ENCODE data around the gene APBB2.

The APBB2 gene

DNA sequence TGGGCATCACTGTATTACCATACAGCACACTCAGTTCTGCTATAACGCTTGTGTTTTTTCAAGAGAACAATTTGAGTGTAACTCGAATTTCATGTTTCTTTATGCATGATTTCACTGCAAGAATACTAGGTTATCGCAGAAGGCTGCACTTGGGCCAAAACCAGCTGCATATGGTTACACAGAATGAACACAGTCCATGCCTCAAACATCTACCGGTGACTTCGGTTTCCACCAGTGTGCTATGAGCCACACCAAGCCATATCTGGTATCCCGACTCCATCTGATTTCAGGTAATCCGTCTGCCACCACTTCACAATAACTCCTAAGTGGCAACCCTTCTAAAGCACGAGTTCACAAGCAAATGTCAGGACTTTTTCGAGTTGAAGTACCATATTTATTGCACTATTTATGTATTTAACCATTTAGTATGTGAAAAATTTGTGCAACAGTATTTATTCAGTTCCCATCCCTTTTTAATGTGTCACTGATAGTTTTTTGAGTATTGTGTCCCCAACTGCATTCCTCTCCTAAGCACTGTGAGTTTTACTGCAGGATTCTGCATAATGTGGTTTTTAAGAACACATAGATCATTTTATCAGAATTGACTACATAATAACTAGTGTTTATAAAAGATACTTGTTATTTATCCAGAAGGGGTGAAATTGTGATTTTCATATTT lies 111.8 kb downstream of the APBB2 start:
- TF ChIP-seq, protein P1, sequence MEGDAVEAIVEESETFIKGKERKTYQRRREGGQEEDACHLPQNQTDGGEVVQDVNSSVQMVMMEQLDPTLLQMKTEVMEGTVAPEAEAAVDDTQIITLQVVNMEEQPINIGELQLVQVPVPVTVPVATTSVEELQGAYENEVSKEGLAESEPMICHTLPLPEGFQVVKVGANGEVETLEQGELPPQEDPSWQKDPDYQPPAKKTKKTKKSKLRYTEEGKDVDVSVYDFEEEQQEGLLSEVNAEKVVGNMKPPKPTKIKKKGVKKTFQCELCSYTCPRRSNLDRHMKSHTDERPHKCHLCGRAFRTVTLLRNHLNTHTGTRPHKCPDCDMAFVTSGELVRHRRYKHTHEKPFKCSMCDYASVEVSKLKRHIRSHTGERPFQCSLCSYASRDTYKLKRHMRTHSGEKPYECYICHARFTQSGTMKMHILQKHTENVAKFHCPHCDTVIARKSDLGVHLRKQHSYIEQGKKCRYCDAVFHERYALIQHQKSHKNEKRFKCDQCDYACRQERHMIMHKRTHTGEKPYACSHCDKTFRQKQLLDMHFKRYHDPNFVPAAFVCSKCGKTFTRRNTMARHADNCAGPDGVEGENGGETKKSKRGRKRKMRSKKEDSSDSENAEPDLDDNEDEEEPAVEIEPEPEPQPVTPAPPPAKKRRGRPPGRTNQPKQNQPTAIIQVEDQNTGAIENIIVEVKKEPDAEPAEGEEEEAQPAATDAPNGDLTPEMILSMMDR (IDR thresholded peaks at IDR 0.05; ENCODE audit: low read depth, low read length), result no peak

DNA sequence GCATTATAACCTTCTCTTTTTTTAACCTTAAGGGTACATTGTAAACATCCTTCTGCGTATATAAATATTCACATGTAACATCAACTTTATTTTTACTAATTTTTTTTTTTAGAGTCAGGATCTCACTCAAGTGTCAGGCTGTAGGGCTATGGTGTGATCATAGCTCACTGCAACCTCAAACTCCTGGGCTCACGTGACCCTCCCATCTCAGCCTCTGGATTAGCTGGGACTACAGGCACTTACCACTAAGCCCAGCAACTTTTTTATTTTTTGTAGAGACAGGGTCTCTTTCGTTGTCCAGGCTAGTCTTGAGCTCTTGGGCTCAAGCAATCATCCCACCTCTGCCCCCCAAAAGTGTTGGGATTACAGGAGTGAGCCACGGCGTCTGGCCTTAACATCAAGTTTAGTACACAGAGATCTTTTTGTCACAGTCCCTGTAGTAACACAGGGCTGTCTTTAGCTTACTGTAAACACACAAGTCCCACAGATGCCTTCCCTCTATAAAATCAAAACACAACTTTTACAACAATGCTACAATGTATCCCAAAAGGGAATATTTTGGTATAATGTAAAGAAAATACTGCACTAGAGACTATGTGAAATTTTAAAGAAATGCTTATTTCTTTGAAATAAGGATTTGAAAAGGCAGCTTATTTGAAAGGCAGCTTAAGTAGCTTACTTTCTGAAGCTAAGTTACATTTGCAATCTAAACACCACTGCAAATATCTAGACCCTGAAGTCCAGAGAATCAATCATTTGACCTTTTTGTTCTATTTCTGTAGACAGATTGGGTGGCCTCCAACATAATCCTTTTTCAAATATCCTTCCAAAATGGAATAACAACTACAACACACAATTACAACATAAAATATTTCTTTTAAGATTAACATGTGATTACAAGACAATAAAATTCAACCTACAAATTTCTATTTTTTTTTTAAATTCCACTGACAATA lies 116.0 kb downstream of the APBB2 start:
- Histone ChIP-seq H3K4me3 (ENCODE audit: low read depth, low read length) (no peak overlapping the region), H3K36me3 (no peaks in the 10 kb centered on the region), H3K27ac (no peak overlapping the region), H3K27me3 (ENCODE audit: insufficient read depth, low read depth, severe bottlenecking) (no peaks in the 10 kb centered on the region), H3K9me3 (ENCODE audit: severe bottlenecking) (no peaks in the 10 kb centered on the region)
- TF ChIP-seq, protein P1 (IDR thresholded peaks at IDR 0.05; ENCODE audit: low read depth, low read length), result no peak
- DNase-seq, result peak; percentile 48

More for the DNA sequence above, 111.8 kb downstream of the APBB2 start:
- Histone ChIP-seq H3K9me3 (ENCODE audit: severe bottlenecking) (no peaks in the 10 kb centered on the region), H3K4me3 (ENCODE audit: low read depth, low read length) (no peak overlapping the region), H3K36me3 (no peaks in the 10 kb centered on the region), H3K27ac (no peak overlapping the region), H3K27me3 (ENCODE audit: insufficient read depth, low read depth, severe bottlenecking) (no peaks in the 10 kb centered on the region)
- DNase-seq, result no peak

DNA sequence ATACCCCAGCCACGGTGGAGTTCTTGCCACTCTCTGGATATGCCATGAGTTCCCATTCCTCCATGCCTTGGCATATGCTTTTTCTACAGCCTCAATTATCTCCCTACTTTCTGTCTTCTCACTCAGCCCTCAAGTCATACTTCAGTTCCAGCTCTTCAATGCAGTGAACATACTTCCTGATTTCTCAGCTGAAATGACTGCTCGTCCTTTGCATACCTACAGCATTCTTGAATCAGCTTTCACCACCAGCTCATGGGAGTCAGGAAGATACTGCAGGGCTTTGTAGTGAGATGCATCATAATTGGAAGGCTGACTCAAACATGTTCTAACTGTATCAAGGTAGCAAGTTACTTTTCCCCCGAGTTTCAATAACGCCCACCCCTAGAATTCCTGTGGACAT lies 118.4 kb downstream of the APBB2 start:
- Histone ChIP-seq H3K27ac (no peak overlapping the region), H3K4me3 (ENCODE audit: low read depth, low read length) (no peak overlapping the region), H3K36me3 (no peaks in the 10 kb centered on the region), H3K9me3 (ENCODE audit: severe bottlenecking) (no peaks in the 10 kb centered on the region), H3K27me3 (ENCODE audit: insufficient read depth, low read depth, severe bottlenecking) (no peaks in the 10 kb centered on the region)
- no peak for DNase-seq
- TF ChIP-seq, protein P1 (IDR thresholded peaks at IDR 0.05; ENCODE audit: low read depth, low read length), result no peak

DNA sequence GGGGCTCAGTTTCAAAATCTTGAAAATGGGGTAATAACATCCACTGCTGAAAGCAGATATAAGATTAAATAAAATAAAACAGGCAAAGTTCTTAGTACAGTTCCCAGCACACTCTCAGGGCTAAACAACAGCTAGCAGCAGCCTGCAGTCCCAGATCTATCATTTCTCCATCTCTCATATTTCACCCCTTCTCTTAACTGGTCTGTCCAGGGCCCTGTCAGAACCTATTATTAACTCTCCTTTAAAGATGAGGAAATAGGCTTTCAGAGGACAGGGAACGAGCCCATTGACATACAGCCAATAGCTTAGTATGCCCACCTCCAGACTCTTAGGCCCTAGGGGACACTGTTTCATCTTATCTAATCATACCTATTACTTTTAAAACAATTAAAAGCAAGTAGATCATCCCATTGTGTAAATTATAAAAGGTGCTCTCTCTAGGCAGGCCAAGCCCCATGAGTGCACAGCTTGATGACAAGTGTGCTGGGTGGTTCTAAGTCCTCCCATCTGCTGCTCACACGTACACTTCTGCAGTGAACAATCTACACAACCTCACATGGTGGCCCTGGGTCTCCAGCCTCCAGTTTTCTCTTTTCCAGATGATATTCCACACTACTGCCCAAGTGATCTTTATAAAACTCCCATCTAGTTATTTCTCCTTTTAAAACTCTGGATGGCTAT lies 119.0 kb downstream of the APBB2 start:
- no peaks in the 10 kb centered on the region for H3K36me3 ChIP-seq
- no peaks in the 10 kb centered on the region for H3K27me3 ChIP-seq (ENCODE audit: insufficient read depth, low read depth, severe bottlenecking)
- H3K4me3 ChIP-seq (ENCODE audit: low read depth, low read length), result no peak overlapping the region
- no peaks in the 10 kb centered on the region for H3K9me3 ChIP-seq (ENCODE audit: severe bottlenecking)
- H3K27ac ChIP-seq, result no peak overlapping the region
- no peak for DNase-seq
- TF ChIP-seq, protein P1 (IDR thresholded peaks at IDR 0.05; ENCODE audit: low read depth, low read length), result no peak

DNA sequence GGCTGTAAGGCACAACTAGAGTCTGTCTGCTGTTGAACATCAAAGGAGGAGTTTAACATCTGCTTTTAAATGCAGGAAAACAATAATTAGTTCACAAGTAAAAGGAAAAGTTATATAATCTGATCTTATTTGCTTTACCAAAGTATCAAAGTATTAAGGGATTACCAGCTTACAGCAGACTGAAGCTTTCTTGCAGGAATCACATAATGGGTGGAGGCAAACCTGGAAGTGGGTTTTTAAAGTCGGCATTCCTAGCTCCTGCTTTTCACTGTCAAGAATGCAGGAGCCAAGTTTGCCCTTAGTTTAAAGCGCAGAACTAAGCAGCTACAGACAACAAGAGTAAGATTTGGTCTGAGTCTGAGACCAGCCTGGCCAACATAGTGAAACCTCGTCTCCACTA lies 122.2 kb downstream of the APBB2 start:
- TF ChIP-seq, protein P1 (IDR thresholded peaks at IDR 0.05; ENCODE audit: low read depth, low read length), result no peak
- H3K27me3 ChIP-seq (ENCODE audit: insufficient read depth, low read depth, severe bottlenecking), result no peaks in the 10 kb centered on the region
- peak; percentile 16 for DNase-seq
- H3K4me3 ChIP-seq (ENCODE audit: low read depth, low read length), result no peak overlapping the region
- H3K9me3 ChIP-seq (ENCODE audit: severe bottlenecking), result no peaks in the 10 kb centered on the region
- no peak overlapping the region for H3K27ac ChIP-seq
- no peaks in the 10 kb centered on the region for H3K36me3 ChIP-seq

Measured in WERI-Rb-1 (cell line).